GM23248 (cell line): ENCODE results near the gene DMKN.

Experiments used
- EZH2 ChIP-seq: fragments of 200-600 bp; sonication (generic); IDR thresholded peaks from 2 replicates; pipeline ENCODE4 v1.6.1; 2018; ENCODE audit warnings: antibody characterized with exemption, mild to moderate bottlenecking; ENCODE audit not compliant: insufficient read depth, poor library complexity, severe bottlenecking
- EZH2phosphoT487 ChIP-seq: fragments of 200-600 bp; sonication (generic); IDR thresholded peaks from 2 replicates; pipeline ENCODE4 v1.6.1; 2018; ENCODE audit warnings: antibody characterized with exemption, moderate library complexity, mild to moderate bottlenecking, low read depth; ENCODE audit not compliant: insufficient read depth

DNA sequence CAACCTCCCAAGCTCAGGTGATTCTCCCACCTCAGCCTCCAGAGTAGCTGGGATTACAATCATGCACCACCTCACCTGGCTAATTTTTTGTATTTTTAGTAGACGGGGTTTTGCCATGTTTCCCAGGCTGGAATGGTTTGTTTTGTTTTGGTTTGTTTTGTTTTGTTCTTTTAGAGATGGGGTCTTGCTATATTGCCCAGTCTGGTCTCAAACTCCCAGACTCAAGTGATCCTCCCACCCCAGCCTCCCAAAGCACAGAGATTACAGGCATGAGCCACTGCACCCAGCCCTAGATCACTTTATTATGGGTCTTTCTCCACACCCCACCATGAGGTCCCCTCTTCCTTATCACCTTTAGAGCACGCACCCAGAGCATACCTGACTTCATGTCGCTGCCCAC, 15.2 kb downstream of the DMKN start:
- TF ChIP-seq EZH2, result no peak
- TF ChIP-seq EZH2phosphoT487, result no peak
